HL-60 (cell line): ENCODE results near the gene COG6.

Experiments
- CTCF ChIP-seq: IDR thresholded peaks from one replicate; pipeline ENCODE4 v1.5.1; 2011; ENCODE audit warnings: low read length, control low read depth, inconsistent platforms; ENCODE audit not compliant: insufficient read depth
- POLR2AphosphoS5 ChIP-seq: IDR thresholded peaks from 2 replicates; pipeline ENCODE4 v1.6.1; 2012; ENCODE audit warnings: low read depth

- TF ChIP-seq CTCF (peak; percentile 78), POLR2AphosphoS5 (no peak)
These were observed 43.3 kb upstream of the COG6 start for GRCh38 chr13:39612023-39612637.
